Activated naive CD8-positive, alpha-beta T cell treated with anti-CD3 and anti-CD28 coated beads, Interleukin-2, amount 50 U/mL, for 24 hours (primary cell): ENCODE data around the gene PRDM15.

Source experiments
- ATAC-seq: fragments of 150-1000 bp; cut with Tn5 transposase; one replicate; pipeline ENCODE4 v1.10.0; 2021
- DNase-seq: peaks from one replicate; pipeline ENCODE4 v3.0.0; 2021
- H3K27ac Mint-ChIP-seq: one replicate; pipeline ENCODE4 v1.8.0; 2021; ENCODE audit warnings: mild to moderate bottlenecking, mixed read lengths
- H3K27me3 Mint-ChIP-seq: one replicate; pipeline ENCODE4 v1.8.0; 2021; ENCODE audit warnings: mixed read lengths
- H3K36me3 Mint-ChIP-seq: one replicate; pipeline ENCODE4 v1.8.0; 2021; ENCODE audit warnings: low read depth, mixed read lengths
- H3K4me1 Mint-ChIP-seq: one replicate; pipeline ENCODE4 v1.8.0; 2021; ENCODE audit warnings: mixed read lengths
- H3K4me3 Mint-ChIP-seq: one replicate; pipeline ENCODE4 v1.8.0; 2021; ENCODE audit warnings: mild to moderate bottlenecking, moderate library complexity, mixed read lengths
- H3K9me3 Mint-ChIP-seq: one replicate; pipeline ENCODE4 v1.8.0; 2021; ENCODE audit warnings: mixed read lengths

PRDM15 gene

GRCh38 chr21:41898998-41899397 lies 19.9 kb upstream of the PRDM15 start:
- Mint-ChIP-seq H3K27ac (peak overlapping the region; percentile 92), H3K4me3 (peak overlapping the region; percentile 61), H3K9me3 (no peaks in the 10 kb centered on the region), H3K27me3 (no peaks in the 10 kb centered on the region), H3K36me3 (peaks cover 21% of the 10 kb centered on the region), H3K4me1 (peaks cover 58% of the 10 kb centered on the region)
- DNase-seq = no peak
- ATAC-seq = no peak

- Mint-ChIP-seq H3K27ac (no peak overlapping the region), H3K9me3 (no peaks in the 10 kb centered on the region)
Measured at GRCh38 chr21:41897700-41898099, 18.6 kb upstream of the PRDM15 start.

GRCh38 chr21:41897047-41897669 lies 18.0 kb upstream of the PRDM15 start:
- ATAC-seq (no peak), DNase-seq (no peak)
- H3K27ac Mint-ChIP-seq = no peak overlapping the region
- H3K27me3 Mint-ChIP-seq = no peaks in the 10 kb centered on the region
- H3K9me3 Mint-ChIP-seq = no peaks in the 10 kb centered on the region
- H3K4me1 Mint-ChIP-seq = peaks cover 56% of the 10 kb centered on the region
- H3K36me3 Mint-ChIP-seq = peaks cover 16% of the 10 kb centered on the region
- H3K4me3 Mint-ChIP-seq = no peak overlapping the region

More at GRCh38 chr21:41897700-41898099, 18.6 kb upstream of the PRDM15 start:
- ATAC-seq (no peak), DNase-seq (no peak)
- H3K4me3 Mint-ChIP-seq = no peak overlapping the region
- no peaks in the 10 kb centered on the region for H3K27me3 Mint-ChIP-seq
- peaks cover 19% of the 10 kb centered on the region for H3K36me3 Mint-ChIP-seq
- peaks cover 58% of the 10 kb centered on the region for H3K4me1 Mint-ChIP-seq

DNA sequence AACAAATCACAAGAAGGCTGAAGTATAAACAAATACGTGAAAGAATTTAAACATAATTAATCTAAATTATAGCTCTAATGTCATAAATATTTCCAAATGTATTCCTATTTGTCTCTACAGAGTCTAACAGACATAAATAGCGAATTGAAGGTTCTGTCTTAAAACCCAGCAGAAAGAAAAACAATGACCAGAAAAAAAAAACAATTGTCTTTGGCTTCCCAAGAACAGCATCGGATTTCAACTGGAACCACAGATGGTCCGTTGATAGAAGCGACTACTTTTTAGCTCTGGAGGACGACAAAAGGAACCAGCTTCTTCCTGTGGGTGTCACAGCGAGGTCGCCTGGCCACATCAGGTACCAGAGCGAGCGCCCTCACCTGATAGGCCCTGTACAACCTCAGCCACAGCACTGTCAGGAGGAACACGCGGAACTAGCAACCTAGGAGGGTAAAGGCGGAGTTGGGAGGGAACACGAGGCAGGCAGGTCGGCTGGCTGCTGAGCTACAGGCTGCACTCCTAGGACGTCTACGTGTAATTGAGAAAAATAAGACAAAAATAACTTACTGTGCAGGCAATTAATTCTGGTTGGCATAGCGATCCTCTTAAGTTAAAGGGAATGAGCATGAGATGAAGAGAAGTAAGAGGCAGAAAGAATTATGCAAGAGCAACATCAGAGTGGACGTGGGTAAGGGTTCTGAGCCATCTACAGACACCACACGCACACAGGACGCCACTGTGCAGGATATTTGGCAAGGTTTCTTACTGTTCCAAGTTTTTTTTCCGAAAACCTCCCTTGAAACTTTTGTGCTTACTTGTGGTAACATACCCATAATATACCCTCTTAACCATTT lies 16.7 kb upstream of the PRDM15 start:
- DNase-seq = peak; percentile 43
- peak overlapping the region; percentile 29 for H3K27ac Mint-ChIP-seq
- H3K36me3 Mint-ChIP-seq = peaks cover 7% of the 10 kb centered on the region
- no peaks in the 10 kb centered on the region for H3K27me3 Mint-ChIP-seq
- no peaks in the 10 kb centered on the region for H3K9me3 Mint-ChIP-seq
- peaks cover 45% of the 10 kb centered on the region for H3K4me1 Mint-ChIP-seq
- ATAC-seq = no peak
- H3K4me3 Mint-ChIP-seq = no peak overlapping the region

DNA sequence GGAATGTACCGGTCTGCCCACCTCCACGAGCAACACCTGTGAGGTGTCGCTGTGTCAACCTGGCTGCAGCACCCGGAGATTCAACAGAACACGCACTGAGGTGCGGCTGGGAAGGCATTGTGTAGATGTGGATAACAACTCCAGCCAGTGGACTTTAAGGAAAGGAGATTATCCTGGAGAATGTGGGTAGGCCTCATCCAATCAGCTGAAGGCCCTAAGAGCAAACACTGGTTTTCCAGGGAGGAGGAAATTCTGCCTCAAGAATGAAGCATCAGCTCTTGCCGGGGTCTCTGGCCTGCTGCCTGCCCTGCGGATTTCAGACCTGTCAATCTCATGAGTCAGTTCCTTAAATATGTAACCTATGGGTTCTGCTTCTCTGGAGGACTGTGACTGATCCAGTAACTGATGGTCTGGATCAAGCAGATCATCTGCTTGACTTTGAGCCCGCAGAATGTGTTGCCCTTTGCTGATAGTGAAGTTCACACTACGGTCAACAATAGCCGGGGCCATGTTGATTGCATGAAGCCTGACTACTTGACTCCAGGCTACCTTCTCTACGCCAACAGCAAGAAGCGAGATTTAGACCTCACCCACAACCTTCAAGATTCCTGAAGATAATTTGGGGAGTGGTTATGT lies 15.9 kb upstream of the PRDM15 start:
- Mint-ChIP-seq H3K4me3 (no peak overlapping the region), H3K27ac (no peak overlapping the region), H3K36me3 (peaks cover 7% of the 10 kb centered on the region), H3K4me1 (peaks cover 37% of the 10 kb centered on the region), H3K9me3 (no peaks in the 10 kb centered on the region), H3K27me3 (no peaks in the 10 kb centered on the region)
- DNase-seq (no peak), ATAC-seq (no peak)

DNA sequence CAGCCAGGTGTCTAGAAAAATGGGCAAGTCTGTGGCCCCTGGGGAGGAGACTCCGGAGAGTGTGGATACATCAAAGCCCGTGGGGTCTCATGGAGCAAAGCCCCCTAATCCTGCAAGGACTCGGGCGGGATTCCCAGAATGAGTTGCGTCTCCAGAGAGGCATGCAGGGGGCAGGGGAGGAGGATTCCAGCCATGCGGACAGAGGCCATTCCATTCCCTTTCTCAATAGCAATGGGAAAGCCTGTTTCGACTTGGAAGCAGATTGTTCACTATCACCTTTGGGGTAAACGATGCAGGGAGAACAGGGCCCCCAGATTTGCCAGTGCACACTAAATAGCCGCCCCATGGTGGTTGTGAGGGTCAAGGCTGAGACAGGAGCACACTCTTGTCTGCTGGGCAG lies 15.4 kb upstream of the PRDM15 start:
- Mint-ChIP-seq H3K27ac (no peak overlapping the region), H3K36me3 (peaks cover 7% of the 10 kb centered on the region), H3K9me3 (no peaks in the 10 kb centered on the region), H3K4me1 (peaks cover 32% of the 10 kb centered on the region), H3K27me3 (no peaks in the 10 kb centered on the region), H3K4me3 (no peak overlapping the region)
- DNase-seq (no peak), ATAC-seq (no peak)

DNA sequence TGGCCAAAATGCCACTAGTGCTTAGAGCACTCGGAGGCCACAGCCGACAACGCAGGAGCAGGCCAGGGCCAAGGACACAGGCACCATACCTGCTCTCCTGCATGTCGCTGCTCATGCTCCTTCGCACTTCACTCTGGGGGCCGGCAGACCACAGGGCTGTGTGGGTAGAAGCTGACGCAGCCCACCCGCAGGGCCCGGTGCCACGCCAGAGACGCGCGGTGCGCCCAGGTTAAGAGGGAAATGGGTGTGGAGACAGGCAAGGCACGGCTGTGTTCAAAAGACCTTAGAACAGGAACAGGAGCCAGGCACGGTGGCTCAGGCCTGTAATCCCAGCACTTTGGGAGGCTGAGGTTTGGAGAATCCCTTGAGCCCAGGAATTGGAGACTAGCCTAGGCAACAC lies 13.6 kb upstream of the PRDM15 start:
- Mint-ChIP-seq H3K9me3 (no peaks in the 10 kb centered on the region), H3K4me1 (peaks cover 20% of the 10 kb centered on the region), H3K27me3 (no peaks in the 10 kb centered on the region), H3K36me3 (peaks cover 2% of the 10 kb centered on the region), H3K27ac (no peak overlapping the region), H3K4me3 (no peak overlapping the region)
- DNase-seq (no peak), ATAC-seq (no peak)

- no peak for DNase-seq
- Mint-ChIP-seq H3K36me3 (peaks cover 4% of the 10 kb centered on the region), H3K9me3 (no peaks in the 10 kb centered on the region), H3K4me1 (peaks cover 10% of the 10 kb centered on the region), H3K27me3 (no peaks in the 10 kb centered on the region), H3K4me3 (no peak overlapping the region), H3K27ac (no peak overlapping the region)
- ATAC-seq = no peak
Measured at GRCh38 chr21:41891132-41891531, 12.0 kb upstream of the PRDM15 start.

DNA sequence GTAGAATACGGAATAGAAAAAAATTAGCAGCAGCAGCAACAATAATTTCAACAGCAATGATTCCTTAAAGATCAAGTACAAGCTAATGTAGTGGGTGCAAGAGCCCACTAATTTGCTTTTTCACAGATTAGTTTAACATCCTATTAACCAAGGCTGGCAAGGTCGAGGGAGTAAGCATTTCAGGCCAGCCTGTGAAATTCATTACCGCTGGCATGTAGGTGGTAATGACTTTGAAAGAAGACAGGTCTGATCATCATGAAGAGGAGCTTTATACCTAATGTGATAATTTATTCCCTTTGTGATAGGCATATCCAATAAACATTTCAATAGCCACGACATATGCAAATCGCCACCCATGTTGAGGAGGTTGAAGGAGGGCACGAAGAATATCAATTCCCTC lies 11.2 kb upstream of the PRDM15 start:
- Mint-ChIP-seq H3K4me3 (no peak overlapping the region), H3K27ac (no peak overlapping the region), H3K9me3 (no peaks in the 10 kb centered on the region), H3K27me3 (no peaks in the 10 kb centered on the region), H3K36me3 (peaks cover 4% of the 10 kb centered on the region), H3K4me1 (peaks cover 6% of the 10 kb centered on the region)
- ATAC-seq (no peak), DNase-seq (no peak)

GRCh38 chr21:41888749-41889376 lies 9.7 kb upstream of the PRDM15 start:
- H3K9me3 Mint-ChIP-seq = no peaks in the 10 kb centered on the region
- DNase-seq (no peak), ATAC-seq (no peak)
- H3K36me3 Mint-ChIP-seq = peaks cover 2% of the 10 kb centered on the region
- H3K4me1 Mint-ChIP-seq = peaks cover 4% of the 10 kb centered on the region
- no peak overlapping the region for H3K4me3 Mint-ChIP-seq
- no peaks in the 10 kb centered on the region for H3K27me3 Mint-ChIP-seq
- no peak overlapping the region for H3K27ac Mint-ChIP-seq

GRCh38 chr21:41887667-41888066 lies 8.5 kb upstream of the PRDM15 start:
- ATAC-seq (no peak), DNase-seq (no peak)
- Mint-ChIP-seq H3K36me3 (peaks cover 2% of the 10 kb centered on the region), H3K4me3 (no peak overlapping the region), H3K27me3 (no peaks in the 10 kb centered on the region), H3K27ac (no peak overlapping the region), H3K4me1 (peaks cover 4% of the 10 kb centered on the region), H3K9me3 (no peaks in the 10 kb centered on the region)

GRCh38 chr21:41886328-41886727 lies 7.2 kb upstream of the PRDM15 start:
- no peaks in the 10 kb centered on the region for H3K27me3 Mint-ChIP-seq
- no peak for DNase-seq
- peaks cover 2% of the 10 kb centered on the region for H3K36me3 Mint-ChIP-seq
- no peak for ATAC-seq
- H3K27ac Mint-ChIP-seq = no peak overlapping the region
- peaks cover 4% of the 10 kb centered on the region for H3K4me1 Mint-ChIP-seq
- no peaks in the 10 kb centered on the region for H3K9me3 Mint-ChIP-seq
- no peak overlapping the region for H3K4me3 Mint-ChIP-seq

DNA sequence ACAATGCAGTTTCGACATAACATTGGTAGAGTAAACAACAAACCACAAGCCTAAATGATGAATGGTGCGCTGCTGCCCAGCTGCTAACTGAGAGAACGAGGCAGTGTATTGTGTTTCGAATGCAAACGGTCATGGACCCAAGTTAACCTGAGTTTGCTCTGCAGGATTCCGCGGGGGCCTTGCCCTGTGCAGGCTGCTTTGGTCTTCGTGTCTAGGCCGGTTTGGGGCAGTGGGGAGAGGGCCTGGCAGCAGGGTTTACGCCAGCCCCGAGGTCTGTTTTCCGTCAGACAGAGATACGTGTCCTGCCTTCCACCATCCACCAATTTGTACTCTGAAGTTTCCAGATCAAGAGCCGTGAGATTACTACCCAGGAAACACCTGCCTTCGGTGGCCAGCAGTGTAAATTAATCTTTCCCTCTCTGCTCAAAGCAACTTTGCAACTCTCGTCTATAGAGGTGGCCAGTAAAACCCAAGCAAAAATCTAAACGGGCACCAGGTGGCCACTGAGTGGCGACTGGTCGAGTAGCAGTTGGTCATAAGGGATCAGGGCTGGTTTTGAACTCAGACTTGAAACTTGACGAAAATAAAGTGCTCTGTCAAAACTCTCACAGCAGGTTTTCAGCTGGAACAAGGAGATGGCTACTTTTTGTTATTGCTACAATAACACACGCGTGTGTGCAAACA lies 6.3 kb upstream of the PRDM15 start:
- Mint-ChIP-seq H3K27me3 (no peaks in the 10 kb centered on the region), H3K4me1 (peaks cover 5% of the 10 kb centered on the region), H3K27ac (no peak overlapping the region), H3K36me3 (peaks cover 2% of the 10 kb centered on the region), H3K9me3 (no peaks in the 10 kb centered on the region), H3K4me3 (no peak overlapping the region)
- ATAC-seq (no peak), DNase-seq (no peak)

DNA sequence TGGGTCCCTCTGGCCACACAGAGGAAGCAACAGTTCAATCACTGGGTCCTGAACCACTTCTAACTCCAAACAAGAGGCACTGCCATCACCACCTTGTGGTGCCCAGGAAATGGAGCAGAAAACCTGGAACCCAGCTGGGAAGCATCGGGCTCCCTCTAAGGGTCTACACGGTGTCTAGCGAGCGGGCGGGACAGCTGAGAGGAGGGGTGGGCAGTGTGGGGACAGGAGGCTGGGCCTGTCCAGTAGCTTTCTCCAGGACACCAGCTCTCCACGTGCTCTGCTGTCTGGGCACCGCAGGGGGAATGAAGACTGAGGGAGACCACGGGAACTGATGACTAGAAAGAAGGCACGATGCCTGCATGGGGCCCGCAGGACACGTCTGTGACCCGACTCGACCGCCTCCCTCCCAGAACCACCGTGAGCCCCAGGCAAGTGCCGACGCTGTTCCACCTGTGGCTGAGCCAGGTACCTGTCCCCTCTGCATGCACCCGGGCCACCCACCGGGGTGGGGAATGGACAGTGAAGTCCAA lies 5.4 kb upstream of the PRDM15 start:
- no peak for DNase-seq
- no peak overlapping the region for H3K27ac Mint-ChIP-seq

More for the DNA sequence above, 5.4 kb upstream of the PRDM15 start:
- no peak for ATAC-seq
- peaks cover 2% of the 10 kb centered on the region for H3K36me3 Mint-ChIP-seq
- no peak overlapping the region for H3K4me3 Mint-ChIP-seq
- H3K9me3 Mint-ChIP-seq = no peaks in the 10 kb centered on the region
- no peaks in the 10 kb centered on the region for H3K27me3 Mint-ChIP-seq
- peaks cover 13% of the 10 kb centered on the region for H3K4me1 Mint-ChIP-seq
